ENCODE data around the gene PRLR. TPM values are rescaled to one million over a fixed set of nuclear protein-coding genes. Genes with fewer than 3 reads are reported as not detected.

PRLR gene
- total and polyA plus RNA-seq, 10 of the 15 experiments (the other 5 are each of a cell fraction or from before 2014, with no cell fraction given) = 0.03 to 8.1 (median 0.20) TPM

GRCh38 chr5:35015063-35015462 is 215.2 kb downstream of the PRLR start:
- no peak for FAIRE-seq
- Histone ChIP-seq H4K20me1 (ENCODE audit: control insufficient read depth, insufficient read depth) (no peaks in the 10 kb centered on the region), H3K9ac (ENCODE audit: control insufficient read depth, insufficient read depth, low read length) (no peak overlapping the region), H3K4me2 (ENCODE audit: control insufficient read depth, insufficient read depth) (no peak overlapping the region), H3K27ac (ENCODE audit: control insufficient read depth, insufficient read depth) (no peak overlapping the region), H3K27me3 (replicated peaks in 1 of 2; ENCODE audit: control insufficient read depth in 2 of 2, insufficient read depth in 2 of 2, low read length in 1 of 2) (no peaks in the 10 kb centered on the region), H2AFZ (ENCODE audit: control insufficient read depth, low read depth, low read length) (no peak overlapping the region), H3K4me1 (ENCODE audit: control insufficient read depth, insufficient read depth, low read length) (no peaks in the 10 kb centered on the region), H3K9me3 (replicated peaks; ENCODE audit: control insufficient read depth, insufficient read depth, low read length) (no peaks in the 10 kb centered on the region), H3K36me3 (ENCODE audit: control insufficient read depth in 2 of 2, insufficient read depth in 2 of 2, low read length in 1 of 2) (no peaks in the 10 kb centered on the region), H3K4me3 (no peak overlapping the region), H3K79me2 (ENCODE audit: control insufficient read depth, insufficient read depth, low read length) (no peaks in the 10 kb centered on the region)
- ChIA-PET SMC1A (ENCODE audit: uncharacterized antibody, unreplicated experiment) (no interaction called here), CTCF (no interaction called here), POLR2A (no interaction called here), RAD21 (ENCODE audit: unreplicated experiment) (no interaction called here)
- intact Hi-C loops (cut with micrococcal nuclease; ENCODE audit: unreplicated experiment) (no loop called here), in situ Hi-C loops (cut with MboI) (no loop called here)
- no peak for ATAC-seq
- 60% methylated on average over 4 of the region's 4 CpGs for WGBS (ENCODE audit: insufficient coverage, insufficient replicate concordance, low lambda C conversion rate, missing lambda C conversion rate)
- BruUV-seq (replicated peaks) = no TSS peak
- DNase-seq (ENCODE audit: low read depth, low spot score) = no peak
- TF ChIP-seq KAT2A (conservative IDR thresholded peaks at IDR 0.05; ENCODE audit: control insufficient read depth, low read depth, low read length) (no peak), E2F8 (IDR thresholded peaks at IDR 0.05; ENCODE audit: low read depth, partially characterized antibody) (no peak), ZNF24 (IDR thresholded peaks at IDR 0.05) (no peak), WRNIP1 (IDR thresholded peaks at IDR 0.05; ENCODE audit: borderline replicate concordance, low read depth, low read length) (no peak), NFIC (IDR thresholded peaks at IDR 0.05; ENCODE audit: low read depth, low read length) (no peak), RELA (IDR thresholded peaks at IDR 0.05; ENCODE audit: borderline replicate concordance, partially characterized antibody) (no peak), CTCF (IDR thresholded peaks at IDR 0.05 in 2 of 3, conservative IDR thresholded peaks at IDR 0.05 in 1 of 3; ENCODE audit: control insufficient read depth in 2 of 3, extremely low read depth in 1 of 3, insufficient read depth in 1 of 3, low read depth in 3 of 3, low read length in 3 of 3) (no peak), NFYA (IDR thresholded peaks at IDR 0.05; ENCODE audit: borderline replicate concordance, low read depth, low read length) (no peak), CBX3 (IDR thresholded peaks at IDR 0.05; ENCODE audit: borderline replicate concordance, low read depth) (no peak), CHD1 (IDR thresholded peaks at IDR 0.05; ENCODE audit: low read depth, low read length) (no peak), EED (IDR thresholded peaks at IDR 0.05; ENCODE audit: low read depth) (no peak), BCLAF1 (IDR thresholded peaks at IDR 0.05) (no peak)
- TF ChIP-seq, protein P1, sequence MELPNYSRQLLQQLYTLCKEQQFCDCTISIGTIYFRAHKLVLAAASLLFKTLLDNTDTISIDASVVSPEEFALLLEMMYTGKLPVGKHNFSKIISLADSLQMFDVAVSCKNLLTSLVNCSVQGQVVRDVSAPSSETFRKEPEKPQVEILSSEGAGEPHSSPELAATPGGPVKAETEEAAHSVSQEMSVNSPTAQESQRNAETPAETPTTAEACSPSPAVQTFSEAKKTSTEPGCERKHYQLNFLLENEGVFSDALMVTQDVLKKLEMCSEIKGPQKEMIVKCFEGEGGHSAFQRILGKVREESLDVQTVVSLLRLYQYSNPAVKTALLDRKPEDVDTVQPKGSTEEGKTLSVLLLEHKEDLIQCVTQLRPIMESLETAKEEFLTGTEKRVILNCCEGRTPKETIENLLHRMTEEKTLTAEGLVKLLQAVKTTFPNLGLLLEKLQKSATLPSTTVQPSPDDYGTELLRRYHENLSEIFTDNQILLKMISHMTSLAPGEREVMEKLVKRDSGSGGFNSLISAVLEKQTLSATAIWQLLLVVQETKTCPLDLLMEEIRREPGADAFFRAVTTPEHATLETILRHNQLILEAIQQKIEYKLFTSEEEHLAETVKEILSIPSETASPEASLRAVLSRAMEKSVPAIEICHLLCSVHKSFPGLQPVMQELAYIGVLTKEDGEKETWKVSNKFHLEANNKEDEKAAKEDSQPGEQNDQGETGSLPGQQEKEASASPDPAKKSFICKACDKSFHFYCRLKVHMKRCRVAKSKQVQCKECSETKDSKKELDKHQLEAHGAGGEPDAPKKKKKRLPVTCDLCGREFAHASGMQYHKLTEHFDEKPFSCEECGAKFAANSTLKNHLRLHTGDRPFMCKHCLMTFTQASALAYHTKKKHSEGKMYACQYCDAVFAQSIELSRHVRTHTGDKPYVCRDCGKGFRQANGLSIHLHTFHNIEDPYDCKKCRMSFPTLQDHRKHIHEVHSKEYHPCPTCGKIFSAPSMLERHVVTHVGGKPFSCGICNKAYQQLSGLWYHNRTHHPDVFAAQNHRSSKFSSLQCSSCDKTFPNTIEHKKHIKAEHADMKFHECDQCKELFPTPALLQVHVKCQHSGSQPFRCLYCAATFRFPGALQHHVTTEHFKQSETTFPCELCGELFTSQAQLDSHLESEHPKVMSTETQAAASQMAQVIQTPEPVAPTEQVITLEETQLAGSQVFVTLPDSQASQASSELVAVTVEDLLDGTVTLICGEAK (IDR thresholded peaks at IDR 0.05; ENCODE audit: borderline replicate concordance) = no peak
